Measurements from ENCODE around the gene ACOT9.

GRCh38 chrX:23779025-23779424 is 35.9 kb upstream of the ACOT9 start:
- TF ChIP-seq CTCF (IDR thresholded peaks at IDR 0.05; ENCODE audit: insufficient read depth, low read length, poor library complexity, severe bottlenecking): no peak
- TF ChIP-seq EZH2phosphoT487 (conservative IDR thresholded peaks at IDR 0.05; ENCODE audit: low read length): no peak
